ENCODE measurements around the gene SUCO.
A peak's percentile ranks its signal among the peaks of the same experiment; 100 is the strongest.
"Not testable (repeated sequence)": the region's sequence is repeated elsewhere in the genome, so short reads cannot be mapped to it uniquely, and the experiment has no call there.

Gene SUCO, protein sequence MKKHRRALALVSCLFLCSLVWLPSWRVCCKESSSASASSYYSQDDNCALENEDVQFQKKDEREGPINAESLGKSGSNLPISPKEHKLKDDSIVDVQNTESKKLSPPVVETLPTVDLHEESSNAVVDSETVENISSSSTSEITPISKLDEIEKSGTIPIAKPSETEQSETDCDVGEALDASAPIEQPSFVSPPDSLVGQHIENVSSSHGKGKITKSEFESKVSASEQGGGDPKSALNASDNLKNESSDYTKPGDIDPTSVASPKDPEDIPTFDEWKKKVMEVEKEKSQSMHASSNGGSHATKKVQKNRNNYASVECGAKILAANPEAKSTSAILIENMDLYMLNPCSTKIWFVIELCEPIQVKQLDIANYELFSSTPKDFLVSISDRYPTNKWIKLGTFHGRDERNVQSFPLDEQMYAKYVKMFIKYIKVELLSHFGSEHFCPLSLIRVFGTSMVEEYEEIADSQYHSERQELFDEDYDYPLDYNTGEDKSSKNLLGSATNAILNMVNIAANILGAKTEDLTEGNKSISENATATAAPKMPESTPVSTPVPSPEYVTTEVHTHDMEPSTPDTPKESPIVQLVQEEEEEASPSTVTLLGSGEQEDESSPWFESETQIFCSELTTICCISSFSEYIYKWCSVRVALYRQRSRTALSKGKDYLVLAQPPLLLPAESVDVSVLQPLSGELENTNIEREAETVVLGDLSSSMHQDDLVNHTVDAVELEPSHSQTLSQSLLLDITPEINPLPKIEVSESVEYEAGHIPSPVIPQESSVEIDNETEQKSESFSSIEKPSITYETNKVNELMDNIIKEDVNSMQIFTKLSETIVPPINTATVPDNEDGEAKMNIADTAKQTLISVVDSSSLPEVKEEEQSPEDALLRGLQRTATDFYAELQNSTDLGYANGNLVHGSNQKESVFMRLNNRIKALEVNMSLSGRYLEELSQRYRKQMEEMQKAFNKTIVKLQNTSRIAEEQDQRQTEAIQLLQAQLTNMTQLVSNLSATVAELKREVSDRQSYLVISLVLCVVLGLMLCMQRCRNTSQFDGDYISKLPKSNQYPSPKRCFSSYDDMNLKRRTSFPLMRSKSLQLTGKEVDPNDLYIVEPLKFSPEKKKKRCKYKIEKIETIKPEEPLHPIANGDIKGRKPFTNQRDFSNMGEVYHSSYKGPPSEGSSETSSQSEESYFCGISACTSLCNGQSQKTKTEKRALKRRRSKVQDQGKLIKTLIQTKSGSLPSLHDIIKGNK (N-terminal part only)

GRCh38 chr1:172532700-172533512 is at the start of gene SUCO:
SUCO (plus strand) TSS chr1:172533150; CDS start chr1:172533436, 286 bp downstream.
- DNase-seq: peak; percentile 83 to 100 (median 99)

GRCh38 chr1:172483448-172483847 is 49.5 kb upstream of the SUCO start:
- DNase-seq: no peak

- DNase-seq: no peak
Measured at GRCh38 chr1:172484252-172484651, 48.7 kb upstream of the SUCO start.

DNA sequence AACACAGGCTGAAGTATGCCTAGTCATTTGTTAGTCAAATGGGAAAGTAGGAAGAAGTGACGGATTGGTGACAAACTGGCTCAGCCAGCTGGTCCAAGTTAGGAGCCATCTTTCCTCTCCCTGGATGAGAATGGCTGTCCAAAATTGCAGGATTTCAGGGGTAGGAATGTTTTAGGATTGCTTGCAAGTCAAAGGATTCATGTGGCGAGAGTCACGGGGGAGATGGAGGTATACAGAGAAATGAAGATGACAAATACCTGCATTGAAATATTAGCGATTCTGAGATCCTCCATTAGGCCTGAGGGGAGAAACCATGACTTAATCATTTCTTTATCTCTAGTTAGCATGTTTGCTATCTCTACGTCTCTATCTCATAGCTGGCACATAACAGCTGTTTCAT is 47.3 kb upstream of the SUCO start:
- DNase-seq: no peak

DNA sequence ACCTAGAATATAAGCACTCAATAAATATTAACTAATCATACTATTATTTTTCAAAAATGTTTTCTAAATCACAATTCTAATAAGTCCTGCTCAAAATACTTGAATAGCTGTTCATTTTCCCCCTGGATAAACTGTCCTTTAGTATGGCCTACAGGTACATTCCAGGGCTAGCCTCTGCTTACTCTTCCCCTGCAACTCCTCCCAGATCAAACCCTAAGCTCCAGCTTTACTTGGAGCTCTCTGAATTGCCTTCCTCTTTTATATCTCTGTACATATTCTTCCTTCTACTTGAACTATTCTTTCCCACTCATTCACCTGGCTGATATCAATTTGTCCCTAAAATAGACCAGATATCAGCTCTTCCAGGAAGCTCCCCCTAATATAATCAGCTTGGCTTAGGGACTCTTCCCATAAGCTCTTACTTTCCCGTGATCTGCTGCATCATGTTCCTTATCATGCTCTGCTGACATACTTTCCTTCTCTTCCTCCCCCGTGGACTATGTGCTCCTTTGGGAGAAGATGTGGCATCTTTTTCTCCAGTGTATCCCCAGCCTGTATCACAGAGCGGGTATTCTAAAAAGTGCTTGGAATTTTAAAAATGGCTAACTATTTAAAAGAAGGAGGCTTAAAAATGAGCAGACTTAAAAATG is 46.0 kb upstream of the SUCO start:
- no peak for DNase-seq

DNA sequence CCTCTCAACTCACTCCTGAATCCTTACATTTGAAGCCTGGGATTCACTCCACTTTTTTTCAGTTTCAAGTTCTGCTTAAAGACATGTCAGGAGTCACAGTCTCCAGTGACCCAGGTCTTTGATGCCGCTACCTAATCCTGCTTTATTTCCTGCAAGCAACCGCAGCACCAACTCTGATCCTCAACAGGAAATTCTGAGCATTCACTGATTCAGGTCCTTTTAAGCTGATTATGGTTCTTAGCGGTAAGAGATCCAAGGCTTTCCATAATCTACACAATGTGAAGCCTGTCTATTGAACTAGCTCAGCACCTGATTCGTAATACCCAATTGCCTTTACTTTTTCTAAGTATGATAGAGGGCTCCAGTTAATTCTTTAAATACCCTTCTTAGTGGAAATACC is 45.4 kb upstream of the SUCO start:
- no peak for DNase-seq

DNA sequence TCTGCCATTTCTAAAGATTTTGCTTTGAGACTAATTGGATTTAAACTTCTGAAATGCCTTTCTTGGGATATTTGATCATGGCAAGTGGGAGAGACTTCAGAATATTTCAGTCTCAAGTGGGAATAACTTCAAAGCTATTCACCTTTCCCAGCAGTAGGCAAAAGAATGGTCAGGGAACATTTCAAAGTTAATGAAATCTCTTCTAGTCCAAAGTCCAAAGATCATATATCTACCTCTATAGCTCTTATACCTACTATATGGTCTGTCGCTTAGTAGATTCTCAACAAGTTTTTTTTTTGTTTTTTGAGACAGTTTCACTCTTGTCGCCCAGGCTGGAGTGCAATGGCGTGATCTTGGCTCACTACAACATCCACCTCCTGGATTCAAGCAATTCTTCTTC is 44.6 kb upstream of the SUCO start:
- DNase-seq: no peak

GRCh38 chr1:172489847-172490246 is 43.1 kb upstream of the SUCO start:
- DNase-seq: no peak

GRCh38 chr1:172492421-172492820 is 40.5 kb upstream of the SUCO start:
- DNase-seq: no peak

DNA sequence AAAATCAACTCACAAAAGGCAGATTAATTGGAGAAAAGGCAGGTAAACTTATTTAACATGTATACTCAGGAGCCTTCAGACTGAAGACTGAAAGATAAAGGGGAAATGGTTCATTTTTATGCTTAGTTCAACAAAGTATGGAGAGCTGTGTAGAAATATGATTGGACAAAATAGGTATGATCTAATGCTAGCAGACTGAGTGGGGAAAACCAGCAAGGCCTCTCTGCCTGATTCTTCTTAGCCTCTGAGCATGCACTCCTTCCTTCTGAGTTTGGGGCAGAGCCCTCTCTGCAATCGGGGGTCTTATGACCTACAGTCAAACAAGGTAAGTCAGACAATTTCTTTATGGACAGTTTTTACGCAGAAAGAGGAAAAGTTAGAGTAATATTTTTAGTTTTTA is 38.8 kb upstream of the SUCO start:
- DNase-seq: no peak

DNA sequence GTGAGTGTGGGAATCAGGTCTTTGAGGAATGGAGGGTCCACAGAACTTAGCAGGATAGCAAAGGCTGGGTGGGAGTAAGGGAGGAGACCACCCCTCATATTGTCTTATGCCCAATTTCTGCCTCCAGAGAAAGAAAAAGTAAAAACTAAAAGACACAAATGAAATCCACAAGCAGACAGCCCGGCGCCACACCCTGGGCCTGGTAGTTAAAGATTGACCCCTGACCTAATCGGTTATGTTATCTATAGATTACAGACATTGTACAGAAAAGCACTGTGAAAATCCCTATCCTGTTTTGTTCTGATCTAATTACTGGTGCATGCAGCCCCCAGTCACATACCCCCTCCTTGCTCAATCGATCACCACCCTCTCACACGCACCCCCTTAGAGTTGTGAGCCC is 36.8 kb upstream of the SUCO start:
- DNase-seq: not testable (repeated sequence)

DNA sequence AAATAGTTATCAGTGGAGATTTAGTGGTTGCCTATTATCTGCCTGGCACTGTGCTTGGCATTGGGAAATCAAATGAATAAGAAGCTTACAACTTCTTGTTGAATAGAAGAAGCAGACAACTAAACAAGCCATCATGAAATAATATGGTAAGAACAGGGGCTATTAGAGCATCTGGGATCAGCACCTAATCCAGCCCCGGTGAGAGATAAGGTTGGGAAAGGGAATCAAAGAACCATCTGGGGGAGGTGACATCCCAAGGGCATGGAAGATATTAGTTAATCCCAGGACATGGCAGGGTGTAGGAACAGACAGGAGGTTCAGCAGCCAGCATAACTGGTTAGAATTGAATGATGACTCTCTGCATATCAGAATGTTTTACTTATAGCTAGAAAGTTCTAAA is 36.3 kb upstream of the SUCO start:
- no peak for DNase-seq

DNA sequence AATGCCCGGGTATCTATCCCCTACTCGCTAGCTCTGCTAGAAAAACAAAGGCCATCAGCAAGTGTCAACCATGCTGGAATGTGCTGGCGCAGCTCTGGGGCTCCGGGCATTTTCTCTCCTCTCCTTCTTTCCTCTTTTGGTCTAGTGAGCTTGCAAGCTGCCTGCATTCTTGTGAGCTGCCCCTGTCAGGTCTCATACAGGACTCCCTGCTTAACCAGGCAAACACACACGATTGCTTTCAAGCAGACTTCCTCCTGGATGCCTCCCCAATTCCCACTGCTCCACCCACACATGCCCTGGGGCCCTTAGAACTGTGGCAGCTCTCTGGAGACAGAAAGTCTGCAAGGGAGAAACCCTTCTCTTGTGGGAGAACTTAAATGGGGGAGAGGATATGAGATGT is 35.7 kb upstream of the SUCO start:
- DNase-seq: no peak

- DNase-seq: no peak
Measured at GRCh38 chr1:172498857-172499256, 34.1 kb upstream of the SUCO start.

- DNase-seq: no peak
Measured at GRCh38 chr1:172499636-172500141, 33.3 kb upstream of the SUCO start.

DNA sequence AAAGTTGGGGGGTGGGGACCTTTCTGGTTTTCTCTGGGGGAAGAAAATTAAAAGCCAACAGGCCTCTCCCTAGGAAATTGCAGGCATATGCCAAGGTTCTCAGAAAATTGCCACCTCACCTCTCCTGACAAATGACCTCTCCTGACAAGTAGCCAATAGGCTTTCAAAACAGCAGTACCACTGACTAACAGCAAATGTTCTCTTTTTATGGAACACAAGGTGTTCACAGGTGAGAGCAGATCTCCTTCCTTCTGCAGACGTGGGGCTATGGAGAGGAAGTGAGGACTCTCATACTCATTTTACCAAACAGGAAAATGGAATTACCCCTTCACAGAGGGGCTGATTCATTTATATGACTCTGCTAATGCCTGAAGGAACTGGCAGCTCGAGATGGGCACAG is 32.7 kb upstream of the SUCO start:
- no peak for DNase-seq

GRCh38 chr1:172507741-172508140 is 25.2 kb upstream of the SUCO start:
- DNase-seq: no peak

DNA sequence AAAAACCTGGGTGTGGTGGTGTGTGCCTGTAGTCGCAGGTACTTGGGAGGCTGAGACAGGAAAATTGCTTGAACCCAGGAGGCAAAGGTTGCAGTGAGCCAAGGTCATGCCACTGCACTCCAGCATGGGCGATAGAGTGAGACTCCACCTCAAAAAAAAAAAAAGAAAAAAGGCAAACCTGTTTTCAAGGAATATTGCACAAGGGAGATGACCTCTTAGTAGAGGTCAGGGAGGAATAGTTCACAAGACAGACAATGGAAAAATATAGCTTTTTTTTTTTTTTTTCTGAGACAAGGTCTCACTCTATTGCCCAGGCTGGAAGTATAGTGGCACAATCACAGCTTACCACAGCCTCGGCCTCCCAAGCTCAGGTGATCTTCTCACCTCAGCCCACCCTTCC is 22.5 kb upstream of the SUCO start:
- DNase-seq: no peak

GRCh38 chr1:172512591-172512990 is 20.4 kb upstream of the SUCO start:
- DNase-seq: no peak

DNA sequence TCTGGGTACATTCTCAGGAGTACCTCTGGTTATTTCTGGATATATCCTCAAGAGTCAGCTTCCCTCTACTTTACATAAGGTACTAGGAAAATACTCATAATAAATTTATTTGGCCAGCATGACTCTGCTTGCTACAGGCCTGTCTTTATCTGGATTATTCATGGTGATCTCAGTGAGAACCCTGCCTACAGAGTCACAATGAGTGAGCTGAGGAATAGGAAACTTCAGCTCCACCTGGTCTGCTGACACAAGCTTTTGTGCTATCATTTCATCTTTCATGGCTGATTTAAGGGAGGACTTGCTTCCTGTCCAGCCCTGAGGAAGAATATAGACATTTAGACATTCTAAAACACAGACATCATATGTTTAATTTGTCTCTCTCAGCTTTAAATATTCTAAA is 19.5 kb upstream of the SUCO start:
- DNase-seq: no peak

All from amygdala (tissue), 56 donors.